HG03565 (cell line): ENCODE results near the gene EMC10.

ENCODE experiments used
- ATAC-seq: cut with Tn5 transposase; IDR thresholded peaks from one replicate; pipeline ENCODE4 v1.9.1; 2021; ENCODE audit warnings: mild to moderate bottlenecking, moderate library complexity; ENCODE audit not compliant: unreplicated experiment

EMC10 gene

GRCh38 chr19:50537769-50538230 is 61.5 kb downstream of the EMC10 start:
- no peak for ATAC-seq
